GM12801 (cell line): ENCODE measurements around the gene ITPRIPL1.

Source experiments
- CTCF ChIP-seq: IDR thresholded peaks from one replicate; pipeline ENCODE4 v1.5.1; 2011; ENCODE audit warnings: control low read depth; ENCODE audit not compliant: insufficient read length; ENCODE audit errors: extremely low read depth

Gene ITPRIPL1

DNA sequence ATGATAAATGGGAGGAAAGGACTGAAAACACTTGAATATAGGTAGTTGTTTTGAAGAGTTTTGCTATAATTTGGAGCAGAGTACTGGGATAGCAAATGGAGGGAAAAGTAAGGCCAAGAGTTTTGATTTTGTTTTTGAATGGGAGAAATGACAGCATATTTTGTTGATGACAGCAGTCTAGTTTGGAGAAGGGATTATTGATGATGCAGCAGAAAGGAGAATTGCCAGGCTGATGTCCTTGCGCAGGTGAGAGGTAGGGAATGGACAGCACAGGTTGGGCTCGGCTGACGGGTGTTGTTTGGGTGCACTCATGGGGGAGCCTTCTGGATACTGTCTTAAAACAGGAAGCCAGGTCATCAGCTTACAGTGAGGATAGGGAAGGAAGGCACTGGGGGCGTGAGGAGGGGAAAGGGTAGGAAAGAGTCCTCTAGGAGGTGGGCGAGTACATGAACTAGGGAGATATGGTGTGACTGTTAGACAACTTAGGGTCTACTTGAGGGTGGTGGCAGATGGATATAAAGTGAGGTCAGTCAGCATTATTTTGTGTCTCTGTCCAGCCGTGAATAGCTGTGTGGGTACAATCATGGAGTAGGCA lies 20.8 kb downstream of the ITPRIPL1 start:
- TF ChIP-seq CTCF: no peak

DNA sequence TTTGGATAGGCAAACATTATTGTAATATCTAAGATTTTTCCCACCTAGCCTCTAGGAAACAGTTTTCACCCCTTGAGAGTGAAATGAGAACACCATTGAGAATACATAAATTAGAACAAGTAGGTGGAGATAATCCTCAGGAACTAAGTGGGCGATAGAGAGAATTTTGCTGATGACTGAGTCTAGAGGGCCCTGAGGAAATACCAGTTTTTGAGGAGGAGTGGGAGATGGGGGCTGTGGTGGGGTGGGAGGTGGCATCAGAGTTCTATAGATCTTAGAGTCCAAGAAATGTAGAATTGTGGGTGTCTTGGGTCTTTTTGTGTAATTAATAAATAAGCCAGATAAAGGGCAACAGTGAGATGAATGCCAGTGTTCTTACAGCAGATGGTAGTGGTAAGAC lies 22.3 kb downstream of the ITPRIPL1 start:
- no peak for TF ChIP-seq CTCF

DNA sequence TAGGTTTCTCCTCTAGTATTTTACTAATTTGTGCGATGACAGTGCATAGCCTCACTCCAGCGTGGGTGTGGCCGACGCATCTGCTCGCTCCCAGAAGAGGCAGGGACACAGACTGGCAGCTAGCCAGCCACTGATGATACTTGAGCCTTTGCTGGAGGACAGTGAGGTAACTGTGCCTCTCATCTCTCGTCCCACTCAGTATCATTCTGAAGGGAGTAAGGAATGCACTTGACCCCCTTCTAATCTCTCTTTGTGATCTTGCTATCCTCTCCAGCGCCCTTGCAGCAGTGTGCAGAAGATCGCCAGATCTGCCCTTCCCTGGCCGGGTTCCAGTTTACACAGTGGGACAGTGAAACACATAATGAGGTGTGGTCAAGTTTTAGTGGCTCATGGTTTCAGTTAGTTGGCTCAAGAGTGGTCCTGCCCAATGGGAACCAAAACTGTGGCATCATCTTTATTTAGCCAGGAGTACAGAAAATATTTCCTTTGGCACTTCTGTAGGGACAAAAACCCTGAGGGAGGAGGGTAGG lies 28.0 kb downstream of the ITPRIPL1 start:
- TF ChIP-seq CTCF: no peak

DNA sequence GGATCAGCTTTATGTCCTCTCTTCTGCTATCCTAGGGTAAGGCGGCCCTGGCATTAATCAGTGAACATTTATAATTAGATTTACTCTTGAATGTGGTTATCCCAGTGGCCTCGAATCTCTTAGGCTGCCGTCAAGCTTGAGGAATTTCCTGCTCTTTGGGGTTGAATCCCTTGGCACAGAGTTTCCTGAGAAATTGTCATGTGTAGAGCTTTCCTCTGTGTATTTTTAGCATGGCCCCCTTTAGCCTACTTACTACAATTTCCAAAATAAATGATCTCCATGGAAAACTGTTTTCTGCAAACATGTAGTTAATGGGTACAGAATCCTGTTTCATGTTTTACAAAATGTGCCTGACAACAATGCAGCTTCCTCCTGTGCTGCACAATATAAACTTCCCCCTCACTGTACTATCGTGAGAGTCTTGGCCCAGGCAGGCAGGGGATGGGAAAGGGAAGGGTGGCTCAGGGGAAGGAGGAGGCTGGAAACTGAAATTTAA lies 28.5 kb downstream of the ITPRIPL1 start:
- TF ChIP-seq CTCF: no peak

- TF ChIP-seq CTCF: no peak
These were observed 29.4 kb downstream of the ITPRIPL1 start for GRCh38 chr2:96354492-96354891.

GRCh38 chr2:96356889-96357288 lies 31.8 kb downstream of the ITPRIPL1 start:
- TF ChIP-seq CTCF: no peak

- TF ChIP-seq CTCF: no peak
These were observed 34.2 kb downstream of the ITPRIPL1 start for GRCh38 chr2:96359310-96359709.

DNA sequence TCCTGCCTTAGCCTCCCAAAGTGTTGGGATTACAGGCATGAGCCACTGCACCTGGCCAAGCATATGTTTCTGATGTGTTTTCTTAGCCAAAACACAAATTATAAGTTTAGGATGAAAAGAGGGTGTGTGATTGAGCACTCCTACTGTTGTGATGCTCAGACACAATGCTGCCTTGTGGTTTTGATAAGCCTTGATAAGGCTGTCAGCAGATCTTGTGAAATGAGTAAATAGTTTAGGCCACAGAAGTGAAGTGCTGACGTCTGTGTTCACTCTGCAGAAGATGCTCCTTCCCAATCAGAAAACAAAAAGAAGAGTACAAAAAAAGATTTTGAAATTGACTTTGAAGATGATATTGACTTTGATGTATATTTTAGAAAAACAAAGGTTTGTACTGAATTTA lies 34.7 kb downstream of the ITPRIPL1 start:
- no peak for TF ChIP-seq CTCF
